Measurements from ENCODE around the gene GATA5. TPM values are rescaled to one million over a fixed set of nuclear protein-coding genes. Genes with fewer than 3 reads are reported as not detected.

The GATA5 gene
- total RNA-seq, 5 donors from 2014 or later (not counting 1 experiment from before 2014, with no cell fraction given) = not detected

- H3K9me3 Mint-ChIP-seq = no peaks in the 10 kb centered on the region
- no peaks in the 10 kb centered on the region for H3K36me3 Mint-ChIP-seq
- H3K27me3 Mint-ChIP-seq = peaks cover 6 to 33% of the 10 kb centered on the region in 2 donors
- peaks cover 0 to 3% (median 2%) of the 10 kb centered on the region in 3 donors for H3K4me1 Mint-ChIP-seq
- no peaks in the 10 kb centered on the region for H3K36me3 ChIP-seq (ENCODE audit: control insufficient read depth in 2 of 2, extremely low read depth in 1 of 2, insufficient read depth in 1 of 2, low read length in 1 of 2)
- no peak for DNase-seq
- CTCF ChIA-PET = no interaction called here
- H3K27ac ChIP-seq (ENCODE audit: low read length) = no peak overlapping the region
- H3K27me3 ChIP-seq (replicated peaks in 1 of 2; ENCODE audit: control insufficient read depth in 2 of 2, extremely low read depth in 1 of 2, insufficient read depth in 2 of 2, low read length in 1 of 2) = peaks cover 0 to 67% of the 10 kb centered on the region in 2 experiments
- 80% methylated on average over 14 of the region's 18 CpGs for WGBS (ENCODE audit: insufficient coverage)
- POLR2A ChIA-PET = no interaction called here
- no peak overlapping the region for H3K4me3 Mint-ChIP-seq
- H3K27ac Mint-ChIP-seq = no peak overlapping the region
- H3K4me1 ChIP-seq (ENCODE audit: control insufficient read depth in 1 of 2, extremely low read depth in 1 of 2, insufficient read depth in 2 of 2, low read length in 2 of 2) = peaks cover 0 to 3% of the 10 kb centered on the region in 2 experiments
- H3K9me3 ChIP-seq = no peaks in the 10 kb centered on the region
- H3K4me3 ChIP-seq (ENCODE audit: control insufficient read depth in 1 of 2, extremely low read depth in 1 of 2, low read length in 1 of 2) = no peak overlapping the region
- ATAC-seq (replicated peaks in 1 of 4) = no peak
Observed at GRCh38 chr20:62518911-62519310, 43.1 kb upstream of the GATA5 start.

GRCh38 chr20:62517901-62518610 is 42.3 kb upstream of the GATA5 start:
- peaks cover 3 to 12% of the 10 kb centered on the region in 2 experiments for H3K4me1 ChIP-seq (ENCODE audit: control insufficient read depth in 1 of 2, extremely low read depth in 1 of 2, insufficient read depth in 2 of 2, low read length in 2 of 2)
- peaks cover 6 to 36% of the 10 kb centered on the region in 2 donors for H3K27me3 Mint-ChIP-seq
- peaks cover under 1 to 4% (median 2%) of the 10 kb centered on the region in 3 donors for H3K4me1 Mint-ChIP-seq
- H3K4me3 ChIP-seq (ENCODE audit: control insufficient read depth in 1 of 2, extremely low read depth in 1 of 2, low read length in 1 of 2) = no peak overlapping the region
- no peak overlapping the region for H3K27ac Mint-ChIP-seq
- DNase-seq (no peak), ATAC-seq (replicated peaks in 1 of 4) (no peak)
- H3K36me3 ChIP-seq (ENCODE audit: control insufficient read depth in 2 of 2, extremely low read depth in 1 of 2, insufficient read depth in 1 of 2, low read length in 1 of 2) = no peaks in the 10 kb centered on the region
- CTCF ChIA-PET = no interaction called here
- no peak overlapping the region for H3K4me3 Mint-ChIP-seq
- no peak overlapping the region for H3K27ac ChIP-seq (ENCODE audit: low read length)
- no peaks in the 10 kb centered on the region for H3K9me3 Mint-ChIP-seq
- H3K9me3 ChIP-seq = no peaks in the 10 kb centered on the region
- H3K36me3 Mint-ChIP-seq = no peaks in the 10 kb centered on the region
- WGBS (ENCODE audit: insufficient coverage) = 70% methylated on average over 12 of the region's 15 CpGs
- peaks cover 0 to 67% of the 10 kb centered on the region in 2 experiments for H3K27me3 ChIP-seq (replicated peaks in 1 of 2; ENCODE audit: control insufficient read depth in 2 of 2, extremely low read depth in 1 of 2, insufficient read depth in 2 of 2, low read length in 1 of 2)
- POLR2A ChIA-PET = no interaction called here

- H3K4me1 ChIP-seq (ENCODE audit: control insufficient read depth in 1 of 2, extremely low read depth in 1 of 2, insufficient read depth in 2 of 2, low read length in 2 of 2) = peaks cover 5 to 20% of the 10 kb centered on the region in 2 experiments
- peaks cover 3 to 7% (median 5%) of the 10 kb centered on the region in 3 donors for H3K4me1 Mint-ChIP-seq
- no peaks in the 10 kb centered on the region for H3K36me3 ChIP-seq (ENCODE audit: control insufficient read depth in 2 of 2, extremely low read depth in 1 of 2, insufficient read depth in 1 of 2, low read length in 1 of 2)
- H3K27ac Mint-ChIP-seq = no peak overlapping the region
- CTCF ChIA-PET = no interaction called here
- H3K36me3 Mint-ChIP-seq = no peaks in the 10 kb centered on the region
- no peak for ATAC-seq (replicated peaks in 1 of 4)
- WGBS (ENCODE audit: insufficient coverage) = 81% methylated on average over 7 of the region's 18 CpGs
- no peak overlapping the region for H3K4me3 ChIP-seq (ENCODE audit: control insufficient read depth in 1 of 2, extremely low read depth in 1 of 2, low read length in 1 of 2)
- no peaks in the 10 kb centered on the region for H3K9me3 Mint-ChIP-seq
- H3K27ac ChIP-seq (ENCODE audit: low read length) = no peak overlapping the region
- peaks cover 1 to 38% of the 10 kb centered on the region in 2 donors for H3K27me3 Mint-ChIP-seq
- no peaks in the 10 kb centered on the region for H3K9me3 ChIP-seq
- peaks cover 0 to 72% of the 10 kb centered on the region in 2 experiments for H3K27me3 ChIP-seq (replicated peaks in 1 of 2; ENCODE audit: control insufficient read depth in 2 of 2, extremely low read depth in 1 of 2, insufficient read depth in 2 of 2, low read length in 1 of 2)
- POLR2A ChIA-PET = no interaction called here
- no peak for DNase-seq
- H3K4me3 Mint-ChIP-seq = no peak overlapping the region
Observed at GRCh38 chr20:62517168-62517567, 41.4 kb upstream of the GATA5 start.

GRCh38 chr20:62516338-62516737 is 40.5 kb upstream of the GATA5 start:
- ChIA-PET CTCF (no interaction called here), POLR2A (no interaction called here)
- H3K36me3 Mint-ChIP-seq = no peaks in the 10 kb centered on the region
- H3K27ac ChIP-seq (ENCODE audit: low read length) = no peak overlapping the region
- ATAC-seq (replicated peaks in 1 of 4) (no peak), DNase-seq (no peak)
- WGBS (ENCODE audit: insufficient coverage) = 88% methylated on average over 13 of the region's 13 CpGs
- H3K27me3 ChIP-seq (replicated peaks in 1 of 2; ENCODE audit: control insufficient read depth in 2 of 2, extremely low read depth in 1 of 2, insufficient read depth in 2 of 2, low read length in 1 of 2) = peaks cover 0 to 76% of the 10 kb centered on the region in 2 experiments
- no peak overlapping the region for H3K27ac Mint-ChIP-seq
- peaks cover 9 to 22% of the 10 kb centered on the region in 2 experiments for H3K4me1 ChIP-seq (ENCODE audit: control insufficient read depth in 1 of 2, extremely low read depth in 1 of 2, insufficient read depth in 2 of 2, low read length in 2 of 2)
- no peaks in the 10 kb centered on the region for H3K9me3 Mint-ChIP-seq
- H3K4me3 ChIP-seq (ENCODE audit: control insufficient read depth in 1 of 2, extremely low read depth in 1 of 2, low read length in 1 of 2) = no peak overlapping the region
- H3K36me3 ChIP-seq (ENCODE audit: control insufficient read depth in 2 of 2, extremely low read depth in 1 of 2, insufficient read depth in 1 of 2, low read length in 1 of 2) = no peaks in the 10 kb centered on the region
- no peak overlapping the region for H3K4me3 Mint-ChIP-seq
- H3K27me3 Mint-ChIP-seq = peaks cover 0 to 35% of the 10 kb centered on the region in 2 donors
- H3K9me3 ChIP-seq = no peaks in the 10 kb centered on the region
- peaks cover 3 to 7% (median 5%) of the 10 kb centered on the region in 3 donors for H3K4me1 Mint-ChIP-seq

GRCh38 chr20:62515826-62516225 is 40.0 kb upstream of the GATA5 start:
- DNase-seq (no peak), ATAC-seq (replicated peaks in 1 of 4) (no peak)
- peaks cover 3 to 7% (median 5%) of the 10 kb centered on the region in 3 donors for H3K4me1 Mint-ChIP-seq
- Histone ChIP-seq H3K27ac (ENCODE audit: low read length) (no peak overlapping the region), H3K4me3 (ENCODE audit: control insufficient read depth in 1 of 2, extremely low read depth in 1 of 2, low read length in 1 of 2) (no peak overlapping the region), H3K27me3 (replicated peaks in 1 of 2; ENCODE audit: control insufficient read depth in 2 of 2, extremely low read depth in 1 of 2, insufficient read depth in 2 of 2, low read length in 1 of 2) (peaks cover 0 to 81% of the 10 kb centered on the region in 2 experiments), H3K9me3 (no peaks in the 10 kb centered on the region), H3K36me3 (ENCODE audit: control insufficient read depth in 2 of 2, extremely low read depth in 1 of 2, insufficient read depth in 1 of 2, low read length in 1 of 2) (no peaks in the 10 kb centered on the region), H3K4me1 (ENCODE audit: control insufficient read depth in 1 of 2, extremely low read depth in 1 of 2, insufficient read depth in 2 of 2, low read length in 2 of 2) (peaks cover 9 to 22% of the 10 kb centered on the region in 2 experiments)
- H3K9me3 Mint-ChIP-seq = no peaks in the 10 kb centered on the region
- H3K36me3 Mint-ChIP-seq = no peaks in the 10 kb centered on the region
- CTCF ChIA-PET = no interaction called here
- WGBS (ENCODE audit: insufficient coverage) = 73% methylated on average over 11 of the region's 12 CpGs
- H3K27ac Mint-ChIP-seq = no peak overlapping the region
- H3K27me3 Mint-ChIP-seq = peaks cover 0 to 35% of the 10 kb centered on the region in 2 donors
- H3K4me3 Mint-ChIP-seq = no peak overlapping the region
- POLR2A ChIA-PET = no interaction called here

GRCh38 chr20:62515280-62515679 is 39.5 kb upstream of the GATA5 start:
- DNase-seq = no peak
- no peak overlapping the region for H3K27ac Mint-ChIP-seq
- Histone ChIP-seq H3K27me3 (replicated peaks in 1 of 2; ENCODE audit: control insufficient read depth in 2 of 2, extremely low read depth in 1 of 2, insufficient read depth in 2 of 2, low read length in 1 of 2) (peaks cover 0 to 81% of the 10 kb centered on the region in 2 experiments), H3K4me3 (ENCODE audit: control insufficient read depth in 1 of 2, extremely low read depth in 1 of 2, low read length in 1 of 2) (no peak overlapping the region), H3K27ac (ENCODE audit: low read length) (no peak overlapping the region), H3K36me3 (ENCODE audit: control insufficient read depth in 2 of 2, extremely low read depth in 1 of 2, insufficient read depth in 1 of 2, low read length in 1 of 2) (no peaks in the 10 kb centered on the region), H3K4me1 (ENCODE audit: control insufficient read depth in 1 of 2, extremely low read depth in 1 of 2, insufficient read depth in 2 of 2, low read length in 2 of 2) (peaks cover 9 to 22% of the 10 kb centered on the region in 2 experiments), H3K9me3 (no peaks in the 10 kb centered on the region)
- no peak overlapping the region for H3K4me3 Mint-ChIP-seq
- ChIA-PET CTCF (no interaction called here), POLR2A (no interaction called here)
- H3K36me3 Mint-ChIP-seq = no peaks in the 10 kb centered on the region
- no peak for ATAC-seq (replicated peaks in 1 of 4)
- WGBS (ENCODE audit: insufficient coverage) = 88% methylated on average over 16 of the region's 16 CpGs
- H3K4me1 Mint-ChIP-seq = peaks cover 3 to 7% (median 5%) of the 10 kb centered on the region in 3 donors
- H3K27me3 Mint-ChIP-seq = peaks cover 0 to 35% of the 10 kb centered on the region in 2 donors
- H3K9me3 Mint-ChIP-seq = no peaks in the 10 kb centered on the region

Data from T-cell (primary cell).